GM12891 (cell line): ENCODE results near the gene CDK15.

ENCODE experiments used
- DNase-seq: peaks from one replicate; pipeline ENCODE4 v3.0.0; 2011; ENCODE audit warnings: low spot score; ENCODE audit not compliant: insufficient read length
- FAIRE-seq: peaks from 2 replicates; lab custom pipeline; 2011; peaks lifted over from hg19 to GRCh38; lab: Jason Lieb, UNC
- PAX5 ChIP-seq: IDR thresholded peaks from 2 replicates; pipeline ENCODE4 v1.6.1; 2011; ENCODE audit warnings: low read length, moderate library complexity, mild to moderate bottlenecking; ENCODE audit not compliant: insufficient read depth, severe bottlenecking
- POLR2A ChIP-seq: IDR thresholded peaks from 2 replicates; pipeline ENCODE4 v1.6.1; 2011; ENCODE audit warnings: low read depth, low read length, control low read depth
- POLR2AphosphoS5 ChIP-seq: IDR thresholded peaks from 2 replicates; pipeline ENCODE4 v1.6.1; 2011; ENCODE audit warnings: low read depth, low read length, control low read depth
- POU2F2 ChIP-seq: IDR thresholded peaks from 2 replicates; pipeline ENCODE4 v1.6.1; 2011; ENCODE audit warnings: low read depth, mild to moderate bottlenecking, control low read depth, low read length, moderate library complexity
- SPI1 ChIP-seq: IDR thresholded peaks from 2 replicates; pipeline ENCODE4 v1.6.1; 2011; ENCODE audit warnings: low read depth, low read length, control low read depth
- TAF1 ChIP-seq: IDR thresholded peaks from 2 replicates; pipeline ENCODE4 v1.6.1; 2011; ENCODE audit warnings: low read depth, low read length, control low read depth

Gene CDK15

DNA sequence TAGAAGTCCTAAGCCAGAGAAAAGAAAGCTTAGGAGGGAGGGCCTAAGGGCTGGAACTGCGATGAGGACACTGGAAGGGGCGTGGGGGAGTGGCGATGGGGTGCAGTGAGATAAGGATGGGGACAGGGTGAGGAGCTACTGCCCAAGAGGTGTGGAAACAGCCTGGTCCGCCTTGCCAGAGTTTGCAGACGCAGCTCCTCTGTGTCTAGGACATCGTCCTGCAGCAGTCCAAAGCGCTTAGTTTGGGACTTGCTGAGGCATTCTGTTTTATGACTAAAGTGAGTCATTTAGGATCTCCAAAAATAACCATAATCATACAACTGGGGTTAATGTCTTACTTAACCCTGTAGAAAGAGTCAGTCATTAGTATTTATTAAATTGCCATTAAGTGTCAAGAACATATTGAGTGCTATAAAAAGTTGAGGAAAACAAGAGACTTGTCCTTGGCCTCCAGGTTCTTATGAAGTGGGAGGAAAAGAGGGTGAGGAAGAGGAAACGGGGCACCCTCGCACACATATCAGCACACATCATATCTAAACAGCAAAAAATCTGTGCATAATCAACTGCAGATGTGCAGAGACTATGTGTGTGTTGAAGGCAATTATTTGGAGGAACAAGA is 74.8 kb downstream of the CDK15 start:
- TF ChIP-seq TAF1, result no peak
- TF ChIP-seq PAX5, result no peak
- no peak for TF ChIP-seq POLR2AphosphoS5
- TF ChIP-seq SPI1, result no peak
- no peak for TF ChIP-seq POU2F2
- TF ChIP-seq POLR2A, result no peak
- FAIRE-seq (no peak), DNase-seq (no peak)

DNA sequence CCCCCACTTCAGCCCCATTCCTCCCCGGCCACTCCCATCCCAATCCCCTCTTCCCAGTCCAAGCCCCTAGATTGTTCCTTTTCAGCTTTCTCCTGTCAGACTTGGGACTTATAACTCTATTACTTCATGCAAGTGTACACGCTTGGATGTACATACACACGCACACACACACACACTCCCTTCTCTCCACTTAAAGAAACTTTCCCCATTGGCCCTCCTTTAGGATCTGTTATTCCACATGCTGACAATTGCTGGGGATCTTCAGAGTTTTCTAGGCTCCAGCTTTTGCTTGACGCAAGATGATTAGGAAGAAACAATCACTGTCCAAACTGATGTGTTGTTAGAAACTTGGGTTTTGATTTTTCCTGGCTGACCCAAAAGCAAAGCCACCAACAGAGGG is 75.4 kb downstream of the CDK15 start:
- DNase-seq, result no peak
- no peak for FAIRE-seq

DNA sequence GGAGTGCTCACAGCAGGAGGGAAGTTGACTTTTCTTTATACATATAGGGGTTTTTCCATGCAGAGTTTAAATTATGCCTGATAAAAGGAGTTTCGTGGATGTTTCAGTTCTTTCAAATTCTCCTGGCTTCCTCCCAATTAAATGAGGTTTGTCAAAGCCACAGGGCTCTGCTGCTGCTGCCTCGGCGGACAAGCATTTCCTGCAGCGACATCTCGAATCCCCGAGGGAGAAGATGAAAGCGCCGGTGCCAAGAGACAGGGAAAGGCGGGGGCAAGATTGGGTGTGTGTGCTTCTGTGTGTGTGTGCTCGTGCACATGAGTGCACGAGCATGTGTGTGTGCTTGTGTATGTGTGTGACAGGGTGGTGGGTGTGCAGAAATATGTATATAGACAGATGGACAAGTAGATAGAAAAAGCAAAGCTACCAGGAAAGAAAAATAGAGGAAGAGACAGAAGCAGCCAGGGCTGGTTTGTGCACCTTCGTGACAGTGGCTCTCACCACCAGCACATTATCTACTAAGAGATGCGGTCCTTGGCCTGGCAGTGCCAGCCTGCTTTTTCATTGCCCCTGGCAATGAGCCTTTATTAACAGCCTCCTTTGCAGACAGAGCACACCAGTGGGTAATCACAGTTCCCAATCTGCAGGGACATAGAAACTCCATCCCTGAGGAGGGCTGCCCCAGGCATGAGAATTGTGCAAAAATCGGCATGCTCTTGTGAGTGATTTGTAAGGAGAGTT is 76.2 kb downstream of the CDK15 start:
- DNase-seq (no peak), FAIRE-seq (peak; percentile 28)
- TF ChIP-seq SPI1, result no peak
- no peak for TF ChIP-seq POLR2A
- no peak for TF ChIP-seq POLR2AphosphoS5
- TF ChIP-seq POU2F2, result no peak
- TF ChIP-seq TAF1, result no peak
- TF ChIP-seq PAX5, result no peak

More for the DNA sequence above, 75.4 kb downstream of the CDK15 start:
- no peak for TF ChIP-seq PAX5

DNA sequence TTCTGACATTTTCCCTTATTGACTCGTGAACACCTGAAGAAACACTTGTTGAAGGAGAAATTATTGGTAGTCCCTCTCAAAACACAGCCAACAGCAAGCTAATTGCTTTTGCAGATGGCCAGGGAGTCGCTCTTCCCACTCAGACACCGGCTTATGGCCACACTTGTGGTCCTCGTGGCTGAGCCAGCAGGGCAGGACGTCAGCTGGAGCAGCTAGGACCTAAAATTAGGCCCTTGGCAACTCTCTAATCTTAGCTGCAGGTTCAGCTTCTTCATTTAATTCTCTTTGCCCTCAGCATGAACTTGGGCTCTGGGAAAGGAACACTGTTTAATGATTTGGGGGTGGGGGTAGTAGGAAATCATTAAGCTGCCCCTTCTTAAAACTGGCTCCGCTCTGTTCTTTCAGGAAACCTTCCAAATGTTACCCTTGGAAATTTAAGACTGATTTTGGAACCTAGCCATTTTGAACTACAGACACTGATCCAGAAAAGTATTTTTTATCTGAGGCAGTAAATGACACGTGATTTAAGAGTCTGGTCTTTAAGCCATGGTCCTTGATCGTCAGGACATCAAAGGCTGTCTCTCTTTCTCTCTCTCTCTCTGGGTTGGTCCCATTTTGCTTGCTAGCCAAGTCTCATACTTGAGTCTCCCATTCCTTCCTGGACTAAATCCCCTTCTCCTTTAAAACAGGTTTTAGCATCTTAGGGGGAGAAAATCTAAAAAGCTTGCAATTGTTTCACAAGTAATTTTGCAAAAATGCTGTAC is 77.5 kb downstream of the CDK15 start:
- FAIRE-seq (no peak), DNase-seq (no peak)
- TF ChIP-seq POLR2AphosphoS5, result no peak
- no peak for TF ChIP-seq TAF1
- TF ChIP-seq SPI1, result no peak
- TF ChIP-seq POU2F2, result no peak
- no peak for TF ChIP-seq PAX5
- TF ChIP-seq POLR2A, result no peak

DNA sequence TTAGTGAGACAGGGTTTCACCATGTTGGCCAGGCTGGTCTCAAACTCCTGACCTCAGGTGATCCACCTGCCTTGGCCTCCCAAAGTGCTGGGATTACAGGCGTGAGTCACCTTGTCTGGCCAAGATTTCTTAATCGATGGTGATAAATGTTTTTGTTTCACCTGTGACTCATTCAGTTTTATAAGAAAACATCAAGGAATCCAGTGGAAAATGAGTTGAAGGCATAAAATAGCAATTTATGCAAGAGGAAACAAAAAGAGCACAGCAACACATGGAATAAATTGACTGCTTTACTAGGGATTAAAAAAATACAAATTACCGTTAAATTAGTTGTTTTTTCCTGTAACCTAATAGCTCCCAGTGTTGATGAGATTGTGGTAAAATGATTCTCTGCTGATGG is 80.2 kb downstream of the CDK15 start:
- TF ChIP-seq POLR2A (no peak), POLR2AphosphoS5 (no peak), SPI1 (no peak), TAF1 (no peak), PAX5 (no peak), POU2F2 (no peak)
- DNase-seq (no peak), FAIRE-seq (no peak)

GRCh38 chr2:201887773-201888425 is 81.6 kb downstream of the CDK15 start:
- FAIRE-seq, result no peak
- TF ChIP-seq POLR2A (no peak), POLR2AphosphoS5 (no peak), POU2F2 (no peak), TAF1 (no peak), PAX5 (no peak), SPI1 (no peak)
- DNase-seq, result no peak

DNA sequence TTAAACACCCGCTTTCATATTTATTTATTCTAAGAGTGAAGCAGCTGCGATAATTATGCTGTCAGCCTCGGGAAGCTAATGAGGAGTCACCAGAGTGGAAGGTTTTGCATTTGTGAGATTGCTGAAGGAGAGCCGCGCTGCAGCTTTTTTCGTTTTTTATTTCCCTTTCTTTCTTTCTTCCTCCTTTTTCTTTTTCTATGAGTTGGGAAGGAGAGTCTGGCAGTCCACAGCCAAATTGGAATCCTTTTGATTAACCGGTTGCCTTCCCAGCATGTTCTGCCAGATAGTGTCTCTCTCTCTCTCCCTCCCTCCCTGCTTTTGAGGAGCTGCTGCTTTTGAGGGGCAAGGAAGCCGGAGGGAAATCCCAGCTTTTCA is 82.1 kb downstream of the CDK15 start:
- FAIRE-seq, result no peak
- no peak for DNase-seq
- TF ChIP-seq TAF1 (no peak), PAX5 (no peak), POU2F2 (no peak), POLR2AphosphoS5 (no peak), SPI1 (no peak), POLR2A (no peak)

DNA sequence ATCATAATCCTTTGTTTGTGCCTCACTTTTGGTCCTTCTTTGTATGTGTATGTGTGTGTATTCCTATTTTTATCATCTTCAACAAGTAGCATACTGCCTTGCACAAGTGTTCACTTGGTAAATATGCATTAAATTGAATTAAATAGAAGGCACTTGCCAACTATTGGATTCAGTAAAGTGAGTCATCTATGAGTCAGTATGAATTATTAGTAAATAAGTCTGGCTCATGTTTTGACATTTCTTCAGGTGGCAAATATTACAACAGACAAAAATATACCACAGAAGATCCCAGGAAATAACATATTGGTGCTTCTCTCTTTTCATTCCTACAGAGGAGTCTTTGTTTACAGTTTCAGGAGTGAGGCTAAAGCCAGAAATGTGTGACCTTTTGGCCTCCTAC is 84.1 kb downstream of the CDK15 start:
- no peak for DNase-seq
- no peak for FAIRE-seq
- TF ChIP-seq POLR2A, result no peak
- no peak for TF ChIP-seq SPI1
- TF ChIP-seq POLR2AphosphoS5, result no peak
- TF ChIP-seq PAX5, result no peak
- TF ChIP-seq POU2F2, result no peak
- no peak for TF ChIP-seq TAF1

DNA sequence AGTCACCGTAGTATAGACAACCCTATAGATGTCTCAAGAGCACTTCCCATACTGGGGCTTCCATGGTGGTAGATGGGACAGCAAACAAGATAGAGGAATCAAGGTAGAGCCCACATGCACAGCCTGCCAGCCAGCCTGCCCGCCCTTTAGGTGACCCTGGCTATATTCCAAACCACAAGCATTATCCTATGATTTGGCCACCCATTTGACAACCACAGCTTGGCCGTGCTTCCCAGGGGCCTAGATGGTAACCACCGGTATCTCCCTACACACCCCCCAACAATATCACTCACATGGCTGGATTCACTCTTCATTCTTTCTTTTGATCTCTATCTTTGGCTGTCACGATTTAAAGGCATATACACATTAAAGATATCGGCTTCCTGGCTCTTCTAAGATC is 85.3 kb downstream of the CDK15 start:
- DNase-seq (no peak), FAIRE-seq (no peak)
- TF ChIP-seq POU2F2 (no peak), TAF1 (no peak), POLR2AphosphoS5 (no peak), PAX5 (no peak)
